A549 (cell line): ENCODE results near the gene NSD1. TPM values are rescaled to one million over a fixed set of nuclear protein-coding genes. Genes with fewer than 3 reads are reported as not detected.

Source experiments
- ATAC-seq, 2 experiments: fragments of 200-7000 bp in 1 of 2; fragments of >200 bp in 1 of 2; cut with Nextera tagmentation in 1 of 2; cut with Tn5 transposase in 1 of 2; 3 replicates each; pipeline versions ENCODE4 v1.8.0 to v1.9.1; 2018 to 2020; ENCODE audit warnings: mild to moderate bottlenecking in 1 of 2, moderate library complexity in 1 of 2
- CTCF ChIA-PET: fragments of 300-600 bp; sonication (Branson Sonifier 250); formaldehyde crosslinking; extraction: SDS; loops from one replicate; lab custom pipeline; 2021; ENCODE audit warnings: antibody characterized with exemption, inconsistent platforms; lab: Yijun Ruan, JAX
- POLR2A ChIA-PET: fragments of 350-600 bp; formaldehyde crosslinking; extraction: SDS; loops from one replicate; lab custom pipeline; 2021; ENCODE audit warnings: antibody characterized with exemption, inconsistent platforms; lab: Yijun Ruan, JAX
- DNase-seq, 2 experiments: peaks; one replicate each; pipeline versions ENCODE4 v3.0.0 to v3.0.0-alpha.2; 2011 to 2016; ENCODE audit warnings: low read depth in 1 of 2, low spot score in 1 of 2
- FAIRE-seq: peaks from 2 replicates; lab custom pipeline; 2011; peaks lifted over from hg19 to GRCh38; lab: Jason Lieb, UNC
- H3K27ac ChIP-seq, 2 experiments: fragments of >200 bp; sonication (Bioruptor Twin); formaldehyde crosslinking; 3 replicates each; pipeline ENCODE4 v1.5.1; 2016 to 2017
- H3K4me1 ChIP-seq: fragments of >200 bp; sonication (Bioruptor Twin); formaldehyde crosslinking; 3 replicates; pipeline ENCODE4 v1.6.1; 2016
- H3K4me2 ChIP-seq: fragments of >200 bp; sonication (Bioruptor Twin); formaldehyde crosslinking; 3 replicates; pipeline ENCODE4 v1.6.1; 2016
- H3K4me3 ChIP-seq: fragments of >200 bp; sonication (Bioruptor Twin); formaldehyde crosslinking; 3 replicates; pipeline ENCODE4 v1.5.1; 2016
- H3K9me3 ChIP-seq: fragments of >200 bp; sonication (Bioruptor Twin); formaldehyde crosslinking; 3 replicates; pipeline ENCODE4 v1.6.1; 2016
- CEBPB ChIP-seq, 2 experiments: fragments of >200 bp in 1 of 2; sonication (Bioruptor Twin) in 1 of 2; formaldehyde crosslinking in 1 of 2; IDR thresholded peaks; 2 replicates each; pipeline ENCODE4 v1.6.1; 2012 to 2016
- CTCF ChIP-seq: fragments of >200 bp; sonication (Bioruptor Twin); formaldehyde crosslinking; IDR thresholded peaks from 3 replicates; pipeline ENCODE4 v1.5.1; 2016
- E2F6 ChIP-seq: IDR thresholded peaks from 2 replicates; pipeline ENCODE4 v1.6.1; 2012; ENCODE audit warnings: low read depth, borderline replicate concordance
- EHF ChIP-seq: fragments of 250-450 bp; sonication (Bioruptor Pico); IDR thresholded peaks from 2 replicates; pipeline ENCODE4 v1.5.0; 2020; ENCODE audit warnings: mild to moderate bottlenecking
- EHMT2 ChIP-seq: fragments of 200-600 bp; sonication (generic); IDR thresholded peaks from 2 replicates; pipeline ENCODE4 v1.6.1; 2016; ENCODE audit warnings: antibody characterized with exemption, low read depth, mild to moderate bottlenecking, moderate library complexity
- EP300 ChIP-seq, 2 experiments: fragments of >200 bp; sonication (Bioruptor Twin); formaldehyde crosslinking; IDR thresholded peaks; 2 replicates in 1 of 2; 3 replicates in 1 of 2; pipeline ENCODE4 v1.6.1; 2016 to 2017
- ESRRA ChIP-seq: fragments of 150-350 bp; IDR thresholded peaks from 2 replicates; pipeline ENCODE4 v1.6.1; 2014; ENCODE audit warnings: mild to moderate bottlenecking, low read length, borderline replicate concordance
- FOSL2 ChIP-seq, 2 experiments: fragments of 450-650 bp in 1 of 2; fragments of >200 bp in 1 of 2; sonication (Bioruptor Twin) in 1 of 2; formaldehyde crosslinking; IDR thresholded peaks; 2 replicates each; pipeline versions ENCODE4 v1.5.0 to v1.6.1; 2016 to 2020; ENCODE audit warnings: mild to moderate bottlenecking in 1 of 2, moderate library complexity in 1 of 2
- HDAC2 ChIP-seq: fragments of 200-600 bp; sonication (generic); IDR thresholded peaks from 2 replicates; pipeline ENCODE4 v1.6.1; 2016
- HEYL ChIP-seq: fragments of 250-450 bp; sonication (Bioruptor Pico); IDR thresholded peaks from 2 replicates; pipeline ENCODE4 v1.8.0; 2021; ENCODE audit warnings: mild to moderate bottlenecking, moderate library complexity
- HOXA7 ChIP-seq: fragments of 250-450 bp; sonication (Bioruptor Pico); IDR thresholded peaks from 2 replicates; pipeline ENCODE4 v1.5.0; 2020; ENCODE audit warnings: mild to moderate bottlenecking, moderate library complexity
- HOXB13 ChIP-seq: fragments of 250-450 bp; sonication (Bioruptor Pico); IDR thresholded peaks from 2 replicates; pipeline ENCODE4 v1.5.0; 2020; ENCODE audit warnings: low read depth, mild to moderate bottlenecking, moderate library complexity
- KDM1A ChIP-seq: fragments of 200-600 bp; sonication (generic); IDR thresholded peaks from 2 replicates; pipeline ENCODE4 v1.6.1; 2016; ENCODE audit warnings: low read depth, mild to moderate bottlenecking
- KDM5A ChIP-seq: fragments of 200-600 bp; sonication (generic); IDR thresholded peaks from 2 replicates; pipeline ENCODE4 v1.6.1; 2016; ENCODE audit warnings: antibody characterized with exemption, mild to moderate bottlenecking
- MAX ChIP-seq: IDR thresholded peaks from 2 replicates; pipeline ENCODE4 v1.6.1; 2012
- MAZ ChIP-seq: fragments of 150-350 bp; IDR thresholded peaks from 2 replicates; pipeline ENCODE4 v1.6.1; 2014; ENCODE audit warnings: antibody characterized with exemption, low read depth, low read length, borderline replicate concordance
- NPAS2 ChIP-seq: fragments of 250-450 bp; sonication (Bioruptor Pico); IDR thresholded peaks from 2 replicates; pipeline ENCODE4 v1.8.0; 2022; ENCODE audit warnings: mild to moderate bottlenecking, moderate library complexity, borderline replicate concordance
- PBX3 ChIP-seq: IDR thresholded peaks from 2 replicates; pipeline ENCODE4 v1.6.1; 2012
- POLR2AphosphoS2 ChIP-seq: conservative IDR thresholded peaks from 2 replicates; pipeline ENCODE4 v1.6.1; 2012; ENCODE audit warnings: low read length, improper control_type of control experiment, inconsistent platforms
- RAD21 ChIP-seq, 2 experiments: fragments of >200 bp in 1 of 2; sonication (Bioruptor Twin) in 1 of 2; formaldehyde crosslinking in 1 of 2; IDR thresholded peaks in 1 of 2; conservative IDR thresholded peaks in 1 of 2; 2 replicates in 1 of 2; 3 replicates in 1 of 2; pipeline ENCODE4 v1.6.1; 2012 to 2018; ENCODE audit warnings: inconsistent platforms in 1 of 2
- RCOR1 ChIP-seq: fragments of 150-350 bp; IDR thresholded peaks from 2 replicates; pipeline ENCODE4 v1.6.1; 2014; ENCODE audit warnings: antibody characterized with exemption, low read length, low read depth
- REST ChIP-seq: fragments of 200-600 bp; sonication (generic); IDR thresholded peaks from 2 replicates; pipeline ENCODE4 v1.6.1; 2016; ENCODE audit warnings: antibody characterized with exemption, mild to moderate bottlenecking, moderate library complexity
- RFX5 ChIP-seq: fragments of 450-650 bp; IDR thresholded peaks from 2 replicates; pipeline ENCODE4 v1.7.1; 2014; ENCODE audit warnings: antibody characterized with exemption, mild to moderate bottlenecking, moderate library complexity
- SREBF2 ChIP-seq: fragments of 450-650 bp; IDR thresholded peaks from 2 replicates; pipeline ENCODE4 v1.6.1; 2014; ENCODE audit warnings: mild to moderate bottlenecking, moderate library complexity
- TP53 ChIP-seq: fragments of 250-450 bp; sonication (Bioruptor Pico); IDR thresholded peaks from 2 replicates; pipeline ENCODE4 v1.5.0; 2021; ENCODE audit warnings: mild to moderate bottlenecking, moderate library complexity
- USF2 ChIP-seq: fragments of 450-650 bp; IDR thresholded peaks from 2 replicates; pipeline ENCODE4 v1.6.1; 2014; ENCODE audit warnings: antibody characterized with exemption
- ZC3H11A ChIP-seq: fragments of 450-650 bp; IDR thresholded peaks from 2 replicates; pipeline ENCODE4 v1.6.1; 2014; ENCODE audit warnings: antibody characterized with exemption, mild to moderate bottlenecking
- ZNF302 ChIP-seq: fragments of 250-450 bp; sonication (Bioruptor Pico); IDR thresholded peaks from 2 replicates; pipeline ENCODE4 v1.9.0; 2021; ENCODE audit warnings: inconsistent platforms, mild to moderate bottlenecking, moderate library complexity
- ZSCAN20 ChIP-seq: fragments of 250-450 bp; sonication (Bioruptor Pico); IDR thresholded peaks from 2 replicates; pipeline ENCODE4 v1.8.0; 2022; ENCODE audit warnings: mild to moderate bottlenecking, moderate library complexity
- WGBS: methylation state at CpG from one replicate; pipeline ENCODE4 v1.1.6; 2017; ENCODE audit errors: missing lambda C conversion rate; 5-methylcytosine and 5-hydroxymethylcytosine counted together
- polyA plus RNA-seq, 4 experiments: library from polyadenylated mRNA; depleted of rRNA in 3 of 4; stranded (reverse); fragments of >200 nt; fragmentation: RNase III in 1 of 4; extraction: RNeasy Plus Mini Kit Qiagen cat#74134 plus additional on column Dnase treatment in 1 of 4; gene quantifications; 2 replicates in 3 of 4; 3 replicates in 1 of 4; pipeline ENCODE4 v1.2.3, GENCODE V29; 2011 to 2017

The NSD1 gene
- polyA plus RNA-seq, 2 of the 4 experiments (the other 2 are of a cell fraction) = 16.3 to 38.2 TPM

GRCh38 chr5:177270653-177271052 lies 137.1 kb downstream of the NSD1 start:
- Histone ChIP-seq H3K9me3 (no peaks in the 10 kb centered on the region), H3K4me1 (no peaks in the 10 kb centered on the region), H3K4me3 (no peak overlapping the region), H3K27ac (no peak overlapping the region), H3K4me2 (no peak overlapping the region)
- POLR2A ChIA-PET = no interaction called here
- TF ChIP-seq EP300 (IDR thresholded peaks at IDR 0.05) (no peak), HDAC2 (no peak), RCOR1 (no peak), ZSCAN20 (no peak), E2F6 (no peak), PBX3 (no peak), MAZ (no peak), HOXB13 (CRISPR knock-in tag) (no peak), EHF (CRISPR knock-in tag) (no peak), TP53 (CRISPR knock-in tag) (no peak), POLR2AphosphoS2 (no peak), MAX (no peak), RFX5 (no peak), ZC3H11A (no peak), RAD21 (conservative IDR thresholded peaks at IDR 0.05 in 1 of 2, IDR thresholded peaks at IDR 0.05 in 1 of 2) (no peak), USF2 (no peak), REST (no peak), HOXA7 (CRISPR knock-in tag) (no peak), NPAS2 (no peak)
- 81% methylated on average over 3 of the region's 3 CpGs for WGBS
- no peak for DNase-seq
- no peak for FAIRE-seq
- no peak for ATAC-seq
- CTCF ChIA-PET = interaction anchor here (1.0 to 2.2 kb wide), 5 partner anchors 9 to 159 kb away, joined by 3 to 8 read pairs (median 5); no protein-coding TSS in a partner anchor

- Histone ChIP-seq H3K4me2 (no peak overlapping the region), H3K9me3 (no peaks in the 10 kb centered on the region), H3K4me1 (no peaks in the 10 kb centered on the region), H3K27ac (no peak overlapping the region), H3K4me3 (no peak overlapping the region)
- ATAC-seq = no peak
- no peak for FAIRE-seq
- 96% methylated on average over 4 of the region's 4 CpGs for WGBS
- ChIA-PET CTCF (interaction anchor here (1.0 to 2.2 kb wide), 4 partner anchors 8 to 157 kb away, joined by 3 to 8 read pairs (median 4); no protein-coding TSS in a partner anchor), POLR2A (no interaction called here)
- DNase-seq = no peak
- TF ChIP-seq CTCF (no peak), ESRRA (no peak), ZNF302 (CRISPR knock-in tag) (no peak), EHMT2 (no peak), RFX5 (no peak), HEYL (CRISPR knock-in tag) (no peak), MAX (no peak), KDM1A (no peak), USF2 (no peak), FOSL2 (IDR thresholded peaks at IDR 0.05) (no peak), FOSL2 (CRISPR knock-in tag; IDR thresholded peaks at IDR 0.05) (no peak), SREBF2 (no peak), KDM5A (no peak), CEBPB (IDR thresholded peaks at IDR 0.05) (no peak), HDAC2 (no peak)
These were observed 137.5 kb downstream of the NSD1 start for GRCh38 chr5:177271113-177271512.
